ENCODE results near the gene RBM42.
"Not testable (repeated sequence)": the region's sequence is repeated elsewhere in the genome, so short reads cannot be mapped to it uniquely, and the experiment has no call there.

The RBM42 gene

GRCh38 chr19:35644987-35645679 lies 16.3 kb downstream of the RBM42 start:
- peak; percentile 46 to 70 for DNase-seq (ENCODE audit: low read depth in 1 of 2, low spot score in 1 of 2)
- in situ Hi-C loops (cut with HindIII; ENCODE audit: low pct_unique_long_range_greater_than_20kb, low sequenced_read_pairs) = no loop called here
- no peak for TF ChIP-seq JUND (IDR thresholded peaks at IDR 0.05; ENCODE audit: low read depth)

- no peak for TF ChIP-seq JUND (IDR thresholded peaks at IDR 0.05; ENCODE audit: low read depth)
- DNase-seq (ENCODE audit: low read depth in 1 of 2, low spot score in 1 of 2) = no peak
- in situ Hi-C loops (cut with HindIII; ENCODE audit: low pct_unique_long_range_greater_than_20kb, low sequenced_read_pairs) = no loop called here
These were observed 17.1 kb downstream of the RBM42 start for GRCh38 chr19:35645680-35646511.

GRCh38 chr19:35648017-35648961 lies 19.5 kb downstream of the RBM42 start, which contains the start of gene COX6B1:
Gene COX6B1, plus strand, starts transcription at chr19:35648323. Its CDS starts 2,921 bp downstream, at chr19:35651244.
- no peak for TF ChIP-seq JUND (IDR thresholded peaks at IDR 0.05; ENCODE audit: low read depth)
- DNase-seq (ENCODE audit: low read depth in 1 of 2, low spot score in 1 of 2) = peak; percentile 88 to 97
- in situ Hi-C loops (cut with HindIII; ENCODE audit: low pct_unique_long_range_greater_than_20kb, low sequenced_read_pairs) = no loop called here

GRCh38 chr19:35650581-35650980 lies 21.7 kb downstream of the RBM42 start:
- in situ Hi-C loops (cut with HindIII; ENCODE audit: low pct_unique_long_range_greater_than_20kb, low sequenced_read_pairs) = no loop called here
- no peak for DNase-seq (ENCODE audit: low read depth in 1 of 2, low spot score in 1 of 2)
- TF ChIP-seq JUND (IDR thresholded peaks at IDR 0.05; ENCODE audit: low read depth) = no peak

GRCh38 chr19:35654828-35655227 lies 26.0 kb downstream of the RBM42 start:
- DNase-seq (ENCODE audit: low read depth in 1 of 2, low spot score in 1 of 2); in situ Hi-C loops (cut with HindIII; ENCODE audit: low pct_unique_long_range_greater_than_20kb, low sequenced_read_pairs): not testable (repeated sequence)

- DNase-seq (ENCODE audit: low read depth in 1 of 2, low spot score in 1 of 2) = no peak
- no peak for TF ChIP-seq JUND (IDR thresholded peaks at IDR 0.05; ENCODE audit: low read depth)
- in situ Hi-C loops (cut with HindIII; ENCODE audit: low pct_unique_long_range_greater_than_20kb, low sequenced_read_pairs) = no loop called here
These were observed 26.8 kb downstream of the RBM42 start for GRCh38 chr19:35655600-35655999.

- no peak for DNase-seq (ENCODE audit: low read depth in 1 of 2, low spot score in 1 of 2)
These were observed 27.9 kb downstream of the RBM42 start for GRCh38 chr19:35656700-35657099.

GRCh38 chr19:35657904-35658700 lies 29.3 kb downstream of the RBM42 start:
- in situ Hi-C loops (cut with HindIII; ENCODE audit: low pct_unique_long_range_greater_than_20kb, low sequenced_read_pairs) = no loop called here
- no peak for DNase-seq (ENCODE audit: low read depth in 1 of 2, low spot score in 1 of 2)
- TF ChIP-seq JUND (IDR thresholded peaks at IDR 0.05; ENCODE audit: low read depth) = no peak

More at GRCh38 chr19:35656700-35657099, 27.9 kb downstream of the RBM42 start:
- in situ Hi-C loops (cut with HindIII; ENCODE audit: low pct_unique_long_range_greater_than_20kb, low sequenced_read_pairs) = no loop called here
- TF ChIP-seq JUND (IDR thresholded peaks at IDR 0.05; ENCODE audit: low read depth) = no peak

GRCh38 chr19:35661995-35662340 lies 33.1 kb downstream of the RBM42 start:
- TF ChIP-seq JUND (IDR thresholded peaks at IDR 0.05; ENCODE audit: low read depth) = no peak
- in situ Hi-C loops (cut with HindIII; ENCODE audit: low pct_unique_long_range_greater_than_20kb, low sequenced_read_pairs) = no loop called here
- no peak for DNase-seq (ENCODE audit: low read depth in 1 of 2, low spot score in 1 of 2)

- no peak for TF ChIP-seq JUND (IDR thresholded peaks at IDR 0.05; ENCODE audit: low read depth)
- in situ Hi-C loops (cut with HindIII; ENCODE audit: low pct_unique_long_range_greater_than_20kb, low sequenced_read_pairs) = no loop called here
- no peak for DNase-seq (ENCODE audit: low read depth in 1 of 2, low spot score in 1 of 2)
These were observed 35.1 kb downstream of the RBM42 start for GRCh38 chr19:35663981-35664380.

- in situ Hi-C loops (cut with HindIII; ENCODE audit: low pct_unique_long_range_greater_than_20kb, low sequenced_read_pairs) = no loop called here
- TF ChIP-seq JUND (IDR thresholded peaks at IDR 0.05; ENCODE audit: low read depth) = no peak
- no peak for DNase-seq (ENCODE audit: low read depth in 1 of 2, low spot score in 1 of 2)
These were observed 36.3 kb downstream of the RBM42 start for GRCh38 chr19:35665157-35665556.

- no peak for DNase-seq (ENCODE audit: low read depth in 1 of 2, low spot score in 1 of 2)
- TF ChIP-seq JUND (IDR thresholded peaks at IDR 0.05; ENCODE audit: low read depth) = no peak
- in situ Hi-C loops (cut with HindIII; ENCODE audit: low pct_unique_long_range_greater_than_20kb, low sequenced_read_pairs) = no loop called here
These were observed 36.8 kb downstream of the RBM42 start for GRCh38 chr19:35665604-35666003.
